ENCODE data around the gene RERE.

The RERE gene

GRCh38 chr1:8678673-8679394 lies 138.6 kb downstream of the RERE start:
- intact Hi-C loops (cut with DNase I), result loop anchor here (10.0 kb wide), 1 partner anchor 214 kb away; no protein-coding TSS in a partner anchor

GRCh38 chr1:8677782-8678181 lies 139.7 kb downstream of the RERE start:
- intact Hi-C loops (cut with DNase I), result loop anchor here (10.0 kb wide), 1 partner anchor 213 kb away; no protein-coding TSS in a partner anchor

More at GRCh38 chr1:8678673-8679394, 138.6 kb downstream of the RERE start:
- DNase-seq, result no peak

GRCh38 chr1:8676813-8677212 lies 140.6 kb downstream of the RERE start:
- DNase-seq, result no peak
- intact Hi-C loops (cut with DNase I), result loop anchor here (10.0 kb wide), 1 partner anchor 212 kb away; no protein-coding TSS in a partner anchor

More at GRCh38 chr1:8677782-8678181, 139.7 kb downstream of the RERE start:
- peak in 1 of 10 donors; percentile 62 for DNase-seq

DNA sequence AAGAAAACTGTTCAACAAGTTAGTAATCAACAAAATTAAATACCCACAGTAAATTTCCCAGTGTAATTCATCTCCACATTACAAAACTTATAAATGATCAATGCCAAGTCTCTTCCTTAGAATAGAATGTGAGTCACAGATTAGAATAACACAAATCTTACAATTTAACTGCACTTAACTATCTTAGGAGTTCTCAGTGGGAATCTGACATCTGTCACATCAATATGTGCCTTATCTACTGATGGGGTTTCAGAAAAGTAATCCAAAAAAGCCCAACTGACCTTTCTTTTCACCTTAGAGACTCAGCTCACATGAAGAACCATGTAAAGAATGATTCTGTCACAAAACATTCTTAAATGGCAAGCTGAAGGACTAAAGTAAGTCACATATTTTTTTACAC lies 141.4 kb downstream of the RERE start:
- no peak for DNase-seq
- intact Hi-C loops (cut with DNase I), result loop anchor here (10.0 kb wide), 1 partner anchor 211 kb away; no protein-coding TSS in a partner anchor

DNA sequence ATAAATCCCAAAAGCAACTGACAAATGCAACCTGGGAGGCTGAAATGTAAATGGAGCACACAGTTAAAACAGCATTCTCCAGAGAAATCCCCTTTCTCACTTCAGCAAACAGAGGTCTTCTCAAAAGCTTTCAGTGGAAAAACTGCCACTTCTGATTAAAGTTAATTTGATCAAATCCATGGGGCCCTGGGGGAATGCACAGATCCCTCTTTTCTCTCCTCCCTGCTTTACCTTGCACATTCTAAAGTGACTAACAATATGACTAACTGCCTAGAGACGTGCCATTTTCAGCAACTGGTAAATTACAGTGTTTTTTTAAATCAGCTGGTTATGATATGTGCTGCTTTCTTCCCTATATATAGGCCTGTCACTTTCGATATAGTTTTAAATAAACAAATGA lies 142.5 kb downstream of the RERE start:
- intact Hi-C loops (cut with DNase I), result loop anchor here (10.0 kb wide), 1 partner anchor 210 kb away; no protein-coding TSS in a partner anchor
- DNase-seq, result no peak

DNA sequence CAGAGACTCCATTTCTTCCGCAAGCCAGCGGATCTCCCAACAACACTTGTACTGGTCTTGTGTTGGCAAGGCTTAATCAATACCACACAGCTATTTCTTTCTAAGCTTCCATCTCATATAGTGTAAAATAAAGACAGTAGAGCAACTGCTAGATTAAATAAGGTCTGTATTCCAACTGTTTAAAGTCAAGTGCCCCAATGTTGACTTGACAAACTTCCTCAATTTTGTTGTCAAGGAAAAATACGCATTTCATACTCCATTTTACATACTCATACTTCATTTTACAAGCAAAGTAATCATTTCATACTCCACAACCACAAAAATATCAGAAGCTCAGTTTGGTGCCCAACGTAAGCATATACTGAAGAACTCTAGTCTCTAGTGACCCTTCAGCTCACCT lies 143.0 kb downstream of the RERE start:
- intact Hi-C loops (cut with DNase I), result loop anchor here (10.0 kb wide), 1 partner anchor 210 kb away; no protein-coding TSS in a partner anchor
- no peak for DNase-seq

GRCh38 chr1:8671306-8671917 lies 146.0 kb downstream of the RERE start:
- intact Hi-C loops (cut with DNase I), result loop anchor here (1.0 to 10.0 kb wide), 2 partner anchors 110 to 207 kb away; no protein-coding TSS in a partner anchor
- peak in 1 of 10 donors; percentile 52 for DNase-seq

GRCh38 chr1:8670371-8670818 lies 147.0 kb downstream of the RERE start:
- DNase-seq, result no peak
- intact Hi-C loops (cut with DNase I), result loop anchor here (10.0 kb wide), 1 partner anchor 206 kb away; no protein-coding TSS in a partner anchor

GRCh38 chr1:8669606-8670335 lies 147.7 kb downstream of the RERE start:
- no peak for DNase-seq
- intact Hi-C loops (cut with DNase I), result loop anchor here (10.0 kb wide), 1 partner anchor 205 kb away; no protein-coding TSS in a partner anchor

- DNase-seq, result no peak
- intact Hi-C loops (cut with DNase I), result no loop called here
Measured at GRCh38 chr1:8667869-8668594, 149.4 kb downstream of the RERE start.

GRCh38 chr1:8666389-8667167 lies 150.9 kb downstream of the RERE start:
- peak in 2 of 10 donors; percentile 17 to 25 for DNase-seq
- intact Hi-C loops (cut with DNase I), result no loop called here

DNA sequence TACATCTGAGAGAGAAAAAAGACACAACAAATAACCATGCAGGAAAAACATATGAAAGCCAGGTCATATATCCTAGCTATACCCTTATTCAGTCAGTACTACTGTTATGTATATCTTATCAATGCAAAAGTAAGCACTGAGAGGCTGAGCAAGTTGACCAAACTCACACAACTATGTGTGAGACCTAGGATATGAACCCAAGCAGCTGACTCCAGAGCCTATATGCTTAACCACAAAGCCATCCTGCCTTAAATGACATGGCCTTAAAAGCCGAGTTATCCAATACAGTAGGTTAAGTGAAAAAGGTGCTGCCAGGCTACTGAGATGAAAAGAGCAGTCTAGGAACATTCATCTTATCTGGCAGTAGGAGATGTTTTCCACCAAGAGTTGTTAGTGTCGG lies 151.6 kb downstream of the RERE start:
- intact Hi-C loops (cut with DNase I), result no loop called here
- DNase-seq, result no peak

GRCh38 chr1:8664887-8665286 lies 152.6 kb downstream of the RERE start:
- DNase-seq, result no peak
- intact Hi-C loops (cut with DNase I), result no loop called here

- no peak for DNase-seq
- intact Hi-C loops (cut with DNase I), result no loop called here
Measured at GRCh38 chr1:8663915-8664329, 153.5 kb downstream of the RERE start.

DNA sequence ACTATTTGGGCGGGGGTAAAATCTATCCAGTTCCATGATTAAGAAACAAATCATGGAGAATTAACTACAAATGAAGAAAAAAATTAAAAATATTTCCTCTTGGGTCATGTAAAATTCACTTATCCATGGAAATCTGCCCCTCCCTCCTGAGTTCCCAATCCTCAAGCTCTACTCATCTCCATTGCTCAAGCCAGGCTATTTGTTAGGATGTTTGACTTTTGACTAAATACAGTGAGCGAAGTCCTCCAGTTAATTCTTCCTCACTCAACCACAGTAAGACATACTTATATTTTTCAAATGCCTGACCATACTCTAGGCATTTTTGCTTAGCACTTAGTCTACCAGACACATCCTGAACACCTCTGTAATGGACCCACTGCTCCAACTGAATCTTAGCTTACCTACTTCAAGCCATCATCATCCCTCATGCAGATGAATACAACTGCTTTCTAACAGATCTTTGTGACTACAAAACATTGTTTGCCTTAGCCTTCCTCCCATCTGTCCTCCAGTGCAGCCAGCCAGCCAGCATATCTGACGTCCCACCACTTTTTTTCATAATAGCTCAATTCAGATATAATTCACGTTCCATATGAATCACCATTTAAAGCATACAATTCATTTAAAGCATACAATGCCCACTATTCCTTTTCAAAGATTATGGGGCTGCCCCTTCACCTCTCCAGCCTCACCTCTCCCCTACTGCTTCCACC lies 154.2 kb downstream of the RERE start:
- intact Hi-C loops (cut with DNase I), result no loop called here
- DNase-seq, result no peak

DNA sequence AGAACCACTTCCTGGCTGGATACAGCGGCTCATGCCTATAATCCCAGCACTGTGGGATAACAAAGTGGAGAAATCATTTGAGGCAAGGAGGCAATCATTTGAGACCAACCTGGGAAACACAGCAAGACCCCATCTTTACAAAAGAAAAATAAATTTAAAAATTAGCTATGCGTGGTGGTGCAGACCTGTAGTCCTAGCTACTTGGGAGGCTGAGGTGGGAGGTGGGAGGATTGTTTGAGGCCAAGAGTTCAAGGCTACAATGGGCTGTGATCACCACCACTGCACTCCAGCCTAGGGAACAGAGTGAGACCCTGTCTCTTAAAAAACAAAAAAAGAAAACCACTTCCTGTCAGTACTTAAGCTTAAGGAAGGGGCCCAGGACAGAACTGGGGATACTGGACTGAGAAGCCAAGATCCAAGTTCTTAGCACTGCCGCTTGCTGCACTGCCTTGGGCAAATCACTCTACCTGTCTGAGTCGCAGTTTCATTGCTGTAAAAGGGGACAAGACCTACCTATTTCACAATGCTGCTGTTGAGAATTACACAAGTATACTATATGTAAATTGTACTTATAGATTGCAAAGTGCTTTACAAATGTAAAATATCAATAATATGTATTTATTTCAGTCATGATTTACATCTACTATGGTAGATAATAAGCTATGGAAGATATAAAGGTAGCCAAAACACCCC lies 154.9 kb downstream of the RERE start:
- intact Hi-C loops (cut with DNase I), result no loop called here
- no peak for DNase-seq

GRCh38 chr1:8661185-8662110 lies 156.0 kb downstream of the RERE start:
- intact Hi-C loops (cut with DNase I), result no loop called here
- DNase-seq, result no peak

Data from posterior cingulate gyrus (tissue), 11 donors.